Measurements from ENCODE around the gene SMIM38. TPM values are rescaled to one million over a fixed set of nuclear protein-coding genes. Genes with fewer than 3 reads are reported as not detected.
"Not testable (repeated sequence)": the region's sequence is repeated elsewhere in the genome, so short reads cannot be mapped to it uniquely, and the experiment has no call there.

The SMIM38 gene
- total RNA-seq, 2 experiments from 2014 or later: 1.5 to 1.8 TPM

DNA sequence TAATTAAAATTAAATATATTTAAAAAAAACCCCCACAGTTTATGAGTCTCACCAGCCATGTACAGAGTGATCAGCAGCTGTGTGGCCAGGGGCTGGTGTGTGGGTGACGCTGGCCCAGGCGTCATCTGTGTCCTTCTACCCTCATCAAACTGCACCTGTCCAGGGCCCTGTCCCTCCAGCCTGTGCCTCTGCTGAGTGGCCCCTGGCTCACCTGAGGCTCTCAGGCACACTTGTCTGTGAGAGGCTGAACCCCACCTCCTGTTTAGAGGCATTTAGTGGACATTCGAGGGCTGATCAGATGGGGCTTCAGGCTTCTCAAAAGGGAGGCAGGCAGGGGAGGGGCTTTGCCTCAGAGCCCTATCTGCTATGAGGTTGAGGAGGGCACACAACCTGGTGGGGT, 29.9 kb upstream of the SMIM38 start:
- no peak overlapping the region for H3K27ac Mint-ChIP-seq
- no peak for DNase-seq
- H3K4me1 Mint-ChIP-seq (ENCODE audit: low read depth): peaks cover 38% of the 10 kb centered on the region
- peaks cover 2% of the 10 kb centered on the region for H3K36me3 Mint-ChIP-seq
- ChIA-PET POLR2A (no interaction called here), CTCF (no interaction called here)
- no peak overlapping the region for H3K4me3 Mint-ChIP-seq
- no peaks in the 10 kb centered on the region for H3K27me3 Mint-ChIP-seq
- peaks cover 16% of the 10 kb centered on the region for H3K9me3 Mint-ChIP-seq
- intact Hi-C loops (cut with micrococcal nuclease): no loop called here

DNA sequence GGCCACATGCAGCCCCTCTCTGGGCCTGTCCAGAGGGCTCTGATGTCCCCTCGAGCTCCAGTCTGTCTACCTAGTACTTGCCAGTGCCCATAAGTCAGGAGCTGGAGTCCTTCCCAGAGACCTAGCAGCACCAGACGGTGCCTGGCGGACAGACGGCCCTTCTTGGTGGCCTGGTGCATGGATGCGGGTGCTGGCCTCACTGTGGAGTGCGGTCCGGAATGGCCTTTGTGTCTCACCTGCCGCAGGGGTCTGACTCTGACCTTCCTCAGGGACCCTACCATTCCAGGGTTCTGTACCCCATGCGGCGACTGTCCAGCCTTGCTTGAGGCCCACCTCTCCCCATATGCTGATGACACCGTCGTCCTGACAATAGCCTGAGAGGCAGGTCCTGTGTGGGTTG, 29.4 kb upstream of the SMIM38 start:
- Mint-ChIP-seq H3K36me3 (peaks cover 2% of the 10 kb centered on the region), H3K27me3 (no peaks in the 10 kb centered on the region), H3K4me3 (no peak overlapping the region), H3K9me3 (peaks cover 16% of the 10 kb centered on the region), H3K4me1 (ENCODE audit: low read depth) (peaks cover 39% of the 10 kb centered on the region), H3K27ac (no peak overlapping the region)
- intact Hi-C loops (cut with micrococcal nuclease): no loop called here
- POLR2A ChIA-PET: no interaction called here
- DNase-seq: no peak
- CTCF ChIA-PET: no interaction called here

DNA sequence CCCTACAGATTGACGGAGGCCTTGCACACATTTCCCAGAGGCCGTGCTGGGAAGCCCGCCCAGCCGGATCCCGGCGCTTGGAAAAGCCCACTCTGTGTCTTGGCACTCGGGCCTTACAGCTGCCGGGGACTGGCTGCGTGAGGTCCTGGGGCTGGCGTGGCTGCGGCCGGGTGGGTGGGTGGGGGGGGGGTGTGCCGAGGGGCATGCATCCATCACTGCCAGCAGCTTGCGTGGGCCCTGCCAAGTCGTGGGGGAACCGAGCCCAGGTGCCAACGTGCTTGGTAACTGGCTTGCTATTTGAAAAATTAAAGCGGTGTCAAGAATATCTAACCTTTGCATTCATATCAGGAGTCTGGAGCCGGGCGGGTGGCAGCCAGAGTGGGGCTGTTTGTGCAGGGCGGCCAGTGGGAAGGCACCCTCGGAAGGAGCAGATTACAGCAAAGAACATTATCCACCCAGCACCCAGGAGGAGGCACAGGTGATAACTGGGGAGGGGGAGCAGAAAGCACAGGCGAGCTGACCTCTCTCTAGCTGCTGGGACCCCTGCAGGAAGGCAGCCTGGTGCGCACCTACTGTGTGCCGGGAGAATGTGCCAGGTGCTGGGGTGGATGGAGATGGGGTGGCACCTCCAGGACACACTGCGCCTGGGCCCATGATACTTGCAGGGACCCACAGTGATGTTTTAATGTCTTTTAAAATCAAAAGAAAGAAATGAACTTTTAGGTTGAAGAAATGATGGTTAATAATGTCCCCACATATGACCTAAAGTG, 28.5 kb upstream of the SMIM38 start:
- Mint-ChIP-seq H3K27ac (no peak overlapping the region), H3K27me3 (no peaks in the 10 kb centered on the region), H3K9me3 (peaks cover 16% of the 10 kb centered on the region), H3K36me3 (peaks cover 2% of the 10 kb centered on the region), H3K4me1 (ENCODE audit: low read depth) (peaks cover 31% of the 10 kb centered on the region), H3K4me3 (no peak overlapping the region)
- DNase-seq: no peak
- ChIA-PET CTCF (no interaction called here), POLR2A (no interaction called here)
- intact Hi-C loops (cut with micrococcal nuclease): no loop called here

DNA sequence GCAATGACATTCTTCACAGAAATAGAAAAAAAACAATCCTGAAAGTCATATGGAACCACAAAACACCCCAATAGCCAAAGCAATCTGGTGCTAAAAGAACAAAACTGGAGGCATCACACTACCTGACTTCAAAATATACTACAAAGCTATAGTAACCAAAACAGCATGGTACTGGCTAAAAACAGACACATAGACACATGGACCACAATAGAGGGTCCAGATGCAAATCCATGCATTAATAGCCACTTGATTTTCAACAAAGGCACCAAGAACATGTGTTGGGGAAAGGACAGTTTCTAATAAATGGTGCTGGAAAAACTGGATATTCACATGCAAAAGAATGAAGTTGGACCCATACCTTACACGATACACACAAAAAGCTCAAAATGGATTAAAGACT, 27.9 kb upstream of the SMIM38 start:
- POLR2A ChIA-PET: no interaction called here
- intact Hi-C loops (cut with micrococcal nuclease): no loop called here
- CTCF ChIA-PET: no interaction called here
- H3K9me3 Mint-ChIP-seq: peaks cover 16% of the 10 kb centered on the region
- DNase-seq: no peak
- H3K27me3 Mint-ChIP-seq: no peaks in the 10 kb centered on the region
- H3K4me3 Mint-ChIP-seq: no peak overlapping the region
- peaks cover 25% of the 10 kb centered on the region for H3K4me1 Mint-ChIP-seq (ENCODE audit: low read depth)
- peaks cover 2% of the 10 kb centered on the region for H3K36me3 Mint-ChIP-seq
- no peak overlapping the region for H3K27ac Mint-ChIP-seq

DNA sequence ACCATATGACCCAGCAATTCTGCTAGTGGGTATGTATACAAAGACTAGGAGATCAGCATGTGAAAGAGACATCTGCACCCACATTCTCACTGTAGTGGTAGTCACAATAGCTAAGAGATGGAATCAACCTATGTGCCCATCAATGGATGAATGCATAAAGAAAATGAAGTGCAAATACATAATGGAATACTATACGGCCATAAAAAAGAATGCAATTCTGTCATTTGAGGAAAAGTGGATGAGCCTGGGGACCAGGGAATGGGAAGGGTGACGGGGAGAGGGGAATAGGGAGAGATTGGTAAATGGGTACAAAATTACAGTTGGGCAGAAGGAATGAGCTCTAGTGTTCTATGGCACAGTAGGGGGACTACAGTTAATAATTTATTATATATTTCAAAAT, 26.7 kb upstream of the SMIM38 start:
- H3K27ac Mint-ChIP-seq: no peak overlapping the region
- peaks cover 5% of the 10 kb centered on the region for H3K36me3 Mint-ChIP-seq
- no peaks in the 10 kb centered on the region for H3K27me3 Mint-ChIP-seq
- CTCF ChIA-PET: no interaction called here
- intact Hi-C loops (cut with micrococcal nuclease): no loop called here
- peaks cover 14% of the 10 kb centered on the region for H3K4me1 Mint-ChIP-seq (ENCODE audit: low read depth)
- H3K9me3 Mint-ChIP-seq: peaks cover 22% of the 10 kb centered on the region
- POLR2A ChIA-PET: no interaction called here
- no peak for DNase-seq
- no peak overlapping the region for H3K4me3 Mint-ChIP-seq

DNA sequence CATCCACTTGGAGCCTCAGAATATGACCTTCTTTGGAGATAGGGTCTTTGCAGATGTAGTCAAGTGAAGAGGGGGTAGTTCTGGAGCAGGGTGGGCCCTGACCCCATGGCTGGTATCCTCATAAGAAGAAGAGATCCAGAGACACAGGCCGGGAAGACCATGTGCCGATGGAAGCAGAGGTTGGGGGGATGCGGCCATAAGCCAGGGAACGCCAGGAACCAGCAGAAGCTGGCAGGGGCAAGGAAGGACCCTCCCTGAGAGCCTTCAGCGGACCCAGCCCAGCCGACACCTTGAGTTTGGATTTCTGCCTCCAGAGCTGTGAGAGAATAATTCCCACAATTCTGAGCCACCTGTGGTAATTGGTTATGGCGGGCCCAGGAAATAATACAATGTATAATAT, 26.1 kb upstream of the SMIM38 start:
- Mint-ChIP-seq H3K27me3 (no peaks in the 10 kb centered on the region), H3K36me3 (peaks cover 5% of the 10 kb centered on the region), H3K9me3 (peaks cover 22% of the 10 kb centered on the region), H3K27ac (no peak overlapping the region), H3K4me1 (ENCODE audit: low read depth) (peaks cover 13% of the 10 kb centered on the region), H3K4me3 (no peak overlapping the region)
- ChIA-PET POLR2A (no interaction called here), CTCF (no interaction called here)
- DNase-seq: no peak
- intact Hi-C loops (cut with micrococcal nuclease): no loop called here

DNA sequence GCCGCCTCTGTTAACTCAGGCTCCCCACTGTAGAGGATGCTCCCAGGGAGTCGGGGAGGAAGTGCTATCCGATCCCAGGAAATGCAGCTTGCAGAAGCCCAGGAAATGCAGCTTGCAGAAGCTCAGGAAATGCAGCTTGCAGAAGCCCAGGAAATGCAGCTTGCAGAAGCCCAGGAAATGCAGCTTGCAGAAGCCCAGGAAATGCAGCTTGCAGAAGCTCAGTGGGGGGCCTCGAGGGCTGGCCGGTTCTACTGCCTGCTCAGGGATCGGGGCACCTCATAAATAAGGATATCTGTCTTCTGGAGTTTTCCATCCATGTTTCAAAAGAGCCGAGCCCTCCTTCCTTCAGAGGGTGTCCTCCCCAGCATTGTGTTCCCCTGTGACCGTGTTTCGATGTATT, 25.1 kb upstream of the SMIM38 start:
- POLR2A ChIA-PET: no interaction called here
- CTCF ChIA-PET: interaction anchor here (1.7 kb wide), 1 partner anchor 29 kb away, joined by 4 read pairs; no protein-coding TSS in a partner anchor

DNA sequence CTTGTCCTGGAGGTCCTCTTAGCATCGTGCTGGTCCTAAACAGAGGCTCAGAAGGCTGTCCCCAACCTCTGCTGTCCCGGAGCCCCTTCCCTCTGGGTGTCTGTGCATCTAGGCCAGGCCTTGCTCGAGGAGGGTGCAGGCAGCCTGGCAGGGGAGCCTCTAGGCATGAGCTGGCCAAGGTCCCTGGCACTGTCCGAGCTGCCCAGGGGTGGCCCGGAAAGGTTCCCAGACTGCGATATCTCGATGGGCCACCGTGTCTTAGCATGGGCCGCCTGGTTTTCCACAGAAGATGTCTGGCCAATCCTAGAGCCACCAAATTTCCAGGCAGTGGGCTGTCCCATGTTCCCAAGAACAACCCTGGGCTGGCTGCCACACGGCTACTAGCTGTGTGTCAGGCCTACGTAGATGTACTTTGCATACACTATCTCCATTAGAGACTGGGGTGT, 24.6 kb upstream of the SMIM38 start:
- CTCF ChIA-PET: interaction anchor here (1.7 kb wide), 1 partner anchor 30 kb away, joined by 4 read pairs; no protein-coding TSS in a partner anchor
- Mint-ChIP-seq H3K4me3 (no peak overlapping the region), H3K27ac (no peak overlapping the region), H3K27me3 (no peaks in the 10 kb centered on the region), H3K9me3 (peaks cover 22% of the 10 kb centered on the region), H3K36me3 (peaks cover 5% of the 10 kb centered on the region), H3K4me1 (ENCODE audit: low read depth) (peaks cover 17% of the 10 kb centered on the region)
- intact Hi-C loops (cut with micrococcal nuclease): no loop called here
- POLR2A ChIA-PET: no interaction called here
- DNase-seq: no peak

More for the DNA sequence above, 25.1 kb upstream of the SMIM38 start:
- Mint-ChIP-seq H3K27me3 (no peaks in the 10 kb centered on the region), H3K4me1 (ENCODE audit: low read depth) (peaks cover 13% of the 10 kb centered on the region), H3K27ac (no peak overlapping the region), H3K9me3 (peaks cover 22% of the 10 kb centered on the region), H3K36me3 (peaks cover 5% of the 10 kb centered on the region), H3K4me3 (no peak overlapping the region)
- DNase-seq: no peak
- intact Hi-C loops (cut with micrococcal nuclease): no loop called here

DNA sequence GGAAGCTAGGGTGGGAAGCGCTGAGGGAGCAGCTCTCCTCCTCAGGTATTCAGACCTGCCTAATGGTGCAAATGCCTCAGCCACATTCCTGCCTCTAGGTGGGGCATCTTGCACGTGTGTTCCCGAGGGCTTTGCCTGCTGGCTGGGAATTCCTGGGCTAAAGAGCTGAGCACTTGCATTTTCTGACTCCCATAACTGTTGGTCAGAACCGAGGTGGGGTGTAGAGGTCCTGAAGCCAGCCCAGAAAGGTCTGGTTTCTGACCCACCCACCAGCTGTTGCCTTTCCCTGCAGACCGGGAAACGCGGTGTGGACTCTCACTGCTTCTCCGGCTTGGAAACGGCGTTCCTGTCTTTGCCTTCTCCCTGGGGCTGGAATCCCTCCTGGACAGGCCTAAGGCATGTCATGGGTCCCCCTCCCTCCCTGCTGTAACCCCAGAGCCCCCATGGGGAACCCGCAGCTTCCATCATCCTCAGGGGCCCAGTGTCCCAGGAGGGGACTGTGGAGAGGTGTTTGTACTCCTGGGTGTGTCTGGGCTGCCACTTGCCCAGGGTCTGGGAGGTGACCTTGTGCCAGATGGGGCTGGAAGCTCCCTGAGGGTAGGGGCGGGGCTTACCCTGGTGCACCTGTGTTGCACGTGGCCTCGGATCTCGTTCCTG, 24.0 kb upstream of the SMIM38 start:
- CTCF ChIA-PET: interaction anchor here (1.1 to 1.7 kb wide), 2 partner anchors 30 to 511 kb away, joined by 3 to 4 read pairs; no protein-coding TSS in a partner anchor
- intact Hi-C loops (cut with micrococcal nuclease): no loop called here
- H3K27me3 Mint-ChIP-seq: no peaks in the 10 kb centered on the region
- H3K36me3 Mint-ChIP-seq: peaks cover 5% of the 10 kb centered on the region
- no peak overlapping the region for H3K27ac Mint-ChIP-seq
- no peak overlapping the region for H3K4me3 Mint-ChIP-seq
- DNase-seq: no peak
- POLR2A ChIA-PET: no interaction called here
- peaks cover 18% of the 10 kb centered on the region for H3K4me1 Mint-ChIP-seq (ENCODE audit: low read depth)
- peaks cover 22% of the 10 kb centered on the region for H3K9me3 Mint-ChIP-seq

DNA sequence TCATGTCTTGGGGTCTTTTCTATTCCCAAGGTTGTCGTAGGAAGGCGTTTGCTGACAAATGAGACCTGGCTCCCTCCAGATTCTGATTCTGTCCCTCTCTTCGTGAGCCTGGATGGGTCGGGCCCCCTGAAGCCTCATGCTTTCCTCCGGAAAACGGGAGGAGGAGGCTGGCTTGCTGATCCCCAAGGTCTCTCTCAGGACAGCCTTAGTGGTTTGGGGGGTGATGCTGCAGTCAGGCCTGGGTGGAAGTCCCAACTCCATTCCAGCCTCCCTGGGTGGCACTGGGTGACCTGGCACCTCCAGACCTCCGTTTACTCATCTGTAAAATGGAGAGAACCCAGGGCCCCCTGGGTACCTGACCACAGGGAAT, 23.4 kb upstream of the SMIM38 start:
- CTCF ChIA-PET: interaction anchor here (1.1 to 1.7 kb wide), 2 partner anchors 31 to 511 kb away, joined by 3 to 4 read pairs; no protein-coding TSS in a partner anchor
- Mint-ChIP-seq H3K36me3 (peaks cover 5% of the 10 kb centered on the region), H3K4me3 (no peak overlapping the region)

DNA sequence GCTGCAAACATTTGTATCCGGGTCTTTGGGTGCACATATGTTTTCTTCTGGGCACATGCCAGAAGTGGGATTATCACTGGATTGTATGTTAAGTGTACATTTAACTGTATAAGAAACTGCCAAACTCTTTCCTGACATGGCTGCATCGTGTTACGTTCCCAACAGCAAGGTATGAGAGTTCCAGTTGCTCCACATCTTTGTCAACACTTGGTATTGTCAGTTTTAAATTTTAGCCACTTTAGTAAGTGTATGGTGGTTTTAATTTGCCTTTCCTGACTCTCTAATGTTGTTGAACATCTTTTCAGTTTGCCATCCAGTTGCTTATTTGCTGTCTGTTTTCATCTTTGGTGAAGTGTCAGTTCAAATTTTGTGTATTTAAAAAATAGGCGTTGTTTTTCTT, 22.5 kb upstream of the SMIM38 start:
- Mint-ChIP-seq H3K4me1 (ENCODE audit: low read depth) (peaks cover 18% of the 10 kb centered on the region), H3K4me3 (no peak overlapping the region), H3K27me3 (no peaks in the 10 kb centered on the region), H3K36me3 (peaks cover 3% of the 10 kb centered on the region), H3K27ac (no peak overlapping the region), H3K9me3 (peaks cover 16% of the 10 kb centered on the region)
- POLR2A ChIA-PET: no interaction called here
- intact Hi-C loops (cut with micrococcal nuclease): no loop called here
- CTCF ChIA-PET: interaction anchor here (1.1 kb wide), 1 partner anchor 510 kb away, joined by 3 read pairs; no protein-coding TSS in a partner anchor
- no peak for DNase-seq

More for the DNA sequence above, 23.4 kb upstream of the SMIM38 start:
- DNase-seq: no peak
- no peak overlapping the region for H3K27ac Mint-ChIP-seq
- H3K27me3 Mint-ChIP-seq: no peaks in the 10 kb centered on the region
- H3K4me1 Mint-ChIP-seq (ENCODE audit: low read depth): peaks cover 18% of the 10 kb centered on the region
- H3K9me3 Mint-ChIP-seq: peaks cover 22% of the 10 kb centered on the region
- intact Hi-C loops (cut with micrococcal nuclease): no loop called here
- POLR2A ChIA-PET: no interaction called here

DNA sequence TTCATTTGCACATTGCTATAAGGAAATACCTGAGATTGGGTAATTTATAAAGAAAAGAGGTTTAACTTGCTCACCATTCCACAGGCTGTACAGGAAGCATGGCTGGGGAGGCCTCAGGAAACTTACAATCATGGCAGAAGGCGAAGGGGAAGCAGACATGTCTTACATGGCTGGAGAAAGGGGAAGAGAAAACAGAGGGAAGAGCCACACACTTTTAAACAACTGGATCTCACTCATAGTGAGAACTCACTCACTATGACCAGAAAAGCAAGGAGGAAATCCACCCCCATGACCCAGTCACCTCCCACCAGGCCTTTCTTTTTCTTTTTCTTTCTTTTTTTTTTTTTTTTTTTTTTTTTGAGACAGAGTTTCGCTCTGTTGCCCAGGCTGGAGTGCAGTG, 21.6 kb upstream of the SMIM38 start:
- POLR2A ChIA-PET; H3K36me3 Mint-ChIP-seq; H3K9me3 Mint-ChIP-seq; H3K27ac Mint-ChIP-seq; DNase-seq; H3K4me3 Mint-ChIP-seq; H3K27me3 Mint-ChIP-seq; intact Hi-C loops (cut with micrococcal nuclease); CTCF ChIA-PET: not testable (repeated sequence)
- peaks cover 18% of the 10 kb centered on the region for H3K4me1 Mint-ChIP-seq (ENCODE audit: low read depth)

DNA sequence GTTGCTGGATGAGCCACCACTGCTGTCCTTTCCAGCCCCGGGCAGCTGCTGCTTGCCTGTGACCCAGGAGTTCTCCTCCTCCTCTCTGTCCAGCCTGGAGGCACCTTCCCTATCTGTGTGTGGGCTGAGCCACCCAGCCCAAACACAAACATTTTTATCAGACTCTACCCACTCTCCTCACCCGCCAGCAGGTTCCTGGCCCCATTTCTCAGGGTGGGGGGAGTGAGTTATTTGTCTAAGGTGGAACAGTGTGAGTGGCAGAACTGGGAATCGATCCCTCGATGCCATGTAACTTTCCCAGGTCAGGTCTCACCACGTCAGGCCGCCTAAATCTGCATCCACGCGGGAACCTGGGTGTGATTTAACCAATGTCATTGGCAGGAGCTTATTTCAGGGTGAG, 20.8 kb upstream of the SMIM38 start:
- intact Hi-C loops (cut with micrococcal nuclease): no loop called here
- Mint-ChIP-seq H3K36me3 (peaks cover 3% of the 10 kb centered on the region), H3K27me3 (no peaks in the 10 kb centered on the region), H3K4me3 (no peak overlapping the region), H3K9me3 (peaks cover 6% of the 10 kb centered on the region), H3K4me1 (ENCODE audit: low read depth) (peaks cover 18% of the 10 kb centered on the region), H3K27ac (no peak overlapping the region)
- ChIA-PET POLR2A (no interaction called here), CTCF (no interaction called here)
- DNase-seq: no peak
